Anterior cingulate cortex (tissue), 58 donors: ENCODE results near the gene MTM1.
A peak's percentile ranks its signal among the peaks of the same experiment; 100 is the strongest.

Source experiments
- DNase-seq, 58 donors: peaks; one replicate each; lab custom pipeline; 2025; lab: John Stamatoyannopoulos, UW

MTM1 gene

GRCh38 chrX:150599226-150599625 lies 30.8 kb downstream of the MTM1 start:
- no peak for DNase-seq

- DNase-seq: no peak
Measured at GRCh38 chrX:150602296-150602695, 33.9 kb downstream of the MTM1 start.

- no peak for DNase-seq
Measured at GRCh38 chrX:150602743-150603142, 34.3 kb downstream of the MTM1 start.

- no peak for DNase-seq
Measured at GRCh38 chrX:150605603-150606002, 37.2 kb downstream of the MTM1 start.

DNA sequence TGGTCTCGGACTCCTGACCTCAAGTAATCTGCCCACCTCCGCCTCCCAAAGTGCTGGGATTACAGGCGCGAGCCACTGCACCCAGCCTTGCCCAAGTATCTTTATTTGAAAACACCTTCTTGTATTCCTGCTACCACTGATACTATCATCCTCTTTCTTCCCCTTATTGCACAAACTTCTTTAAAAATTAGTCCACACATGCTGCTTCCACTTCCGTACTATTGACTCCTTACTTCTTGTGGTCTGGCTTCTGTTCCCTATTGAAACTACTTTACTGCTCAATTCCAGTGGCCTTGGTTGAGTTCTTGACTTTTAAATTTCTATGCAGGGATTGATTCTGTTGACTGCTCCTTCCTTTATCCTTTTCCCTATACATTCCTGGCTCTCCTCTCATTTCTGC lies 38.8 kb downstream of the MTM1 start:
- no peak for DNase-seq

GRCh38 chrX:150610043-150610442 lies 41.6 kb downstream of the MTM1 start:
- DNase-seq: no peak

DNA sequence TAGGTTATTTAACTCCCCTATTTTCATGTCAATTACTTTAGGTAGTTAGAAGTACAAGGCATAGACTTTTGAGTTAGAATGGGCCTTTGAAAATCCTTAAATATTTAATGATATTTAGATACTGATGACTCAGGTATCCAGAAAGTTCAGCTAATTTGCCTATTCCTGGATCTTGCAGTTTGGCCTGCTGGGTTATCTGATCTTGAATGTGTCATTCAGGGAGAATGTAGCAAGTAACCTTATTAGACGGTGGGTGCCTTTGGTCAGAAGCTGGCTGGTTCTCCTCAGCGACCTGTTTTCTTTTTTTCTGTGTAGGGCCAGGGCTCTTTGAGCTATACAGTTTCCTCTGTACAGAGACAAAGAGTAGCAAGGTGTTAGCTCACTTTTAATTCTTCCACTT lies 42.0 kb downstream of the MTM1 start:
- no peak for DNase-seq

- no peak for DNase-seq
Measured at GRCh38 chrX:150615356-150615755, 46.9 kb downstream of the MTM1 start.

DNA sequence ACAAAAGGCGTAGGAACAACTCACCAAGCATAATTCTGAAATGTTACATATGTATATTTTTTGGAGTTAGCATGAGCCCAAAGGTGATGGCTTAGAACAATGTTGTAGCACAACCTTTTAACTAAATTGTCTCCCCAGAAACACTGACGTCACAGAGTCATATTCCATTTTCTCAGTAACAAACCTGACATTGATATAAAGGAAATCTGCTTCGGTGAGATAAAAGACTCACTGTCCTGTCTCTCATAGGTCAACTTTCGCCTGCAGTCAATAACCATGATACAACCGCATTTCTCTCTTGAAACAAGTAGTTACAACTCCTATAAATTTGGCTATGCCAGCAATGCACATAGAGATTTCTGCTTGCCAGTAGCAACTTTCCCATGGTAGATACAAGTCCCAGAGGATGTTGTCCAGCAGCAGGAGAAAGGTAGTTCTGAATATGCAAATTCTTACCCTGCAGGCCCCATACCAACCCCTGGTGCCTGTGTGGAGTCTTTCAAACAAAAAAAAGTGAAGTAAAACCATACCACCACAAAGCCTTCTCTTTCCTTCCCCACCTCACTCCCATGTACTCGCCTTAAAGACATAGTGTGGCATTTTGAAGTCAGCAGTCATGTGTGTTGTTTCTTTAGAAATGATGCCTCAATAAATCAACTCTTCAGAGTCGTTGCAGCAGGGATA lies 47.9 kb downstream of the MTM1 start:
- no peak for DNase-seq

GRCh38 chrX:150616863-150617198 lies 48.4 kb downstream of the MTM1 start:
- DNase-seq: no peak

GRCh38 chrX:150621652-150622051 lies 53.2 kb downstream of the MTM1 start:
- no peak for DNase-seq

DNA sequence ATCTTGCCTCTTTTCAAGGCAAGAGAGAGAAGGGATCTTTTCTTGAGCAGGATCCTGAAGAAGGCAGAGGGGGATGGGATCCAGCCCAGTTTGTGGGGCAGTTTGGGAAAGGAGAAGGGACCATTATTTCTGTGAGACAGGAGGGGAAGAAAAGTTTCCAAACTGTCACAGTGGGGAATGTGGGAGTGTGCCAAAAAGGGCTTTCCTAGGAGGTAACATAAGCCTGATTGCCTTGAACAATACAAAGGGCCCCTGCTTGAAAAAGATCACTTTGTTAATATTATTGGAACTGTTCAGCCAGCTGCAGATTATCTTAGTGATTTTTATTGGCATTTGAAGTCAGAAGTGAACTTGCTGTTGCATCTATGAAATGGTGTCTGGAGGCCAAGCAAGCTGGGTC lies 55.2 kb downstream of the MTM1 start:
- peak in 4 of 58 donors; percentile 0 to 2 (median 1) for DNase-seq

- DNase-seq: no peak
Measured at GRCh38 chrX:150625097-150625496, 56.7 kb downstream of the MTM1 start.

- no peak for DNase-seq
Measured at GRCh38 chrX:150625875-150626274, 57.5 kb downstream of the MTM1 start.

GRCh38 chrX:150627957-150628356 lies 59.5 kb downstream of the MTM1 start:
- DNase-seq: no peak

DNA sequence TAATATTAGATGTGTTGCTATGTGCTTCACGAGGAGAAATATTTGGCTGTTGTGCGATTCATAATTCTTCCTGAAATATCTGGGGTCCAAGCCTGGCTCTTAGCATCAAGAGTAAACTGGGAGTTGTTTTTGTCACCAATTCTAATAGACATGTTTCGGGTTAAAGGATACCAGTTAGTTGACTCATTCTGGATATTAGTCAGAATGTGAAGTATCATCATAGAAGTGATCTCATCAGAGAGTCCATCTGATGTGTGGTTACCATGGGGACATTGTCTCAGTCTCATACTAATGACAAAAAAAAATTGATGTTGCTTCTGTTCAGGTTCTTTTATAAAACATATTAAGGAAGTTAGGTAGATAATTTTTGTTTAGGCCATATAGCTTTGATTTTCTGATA lies 67.5 kb downstream of the MTM1 start:
- no peak for DNase-seq

DNA sequence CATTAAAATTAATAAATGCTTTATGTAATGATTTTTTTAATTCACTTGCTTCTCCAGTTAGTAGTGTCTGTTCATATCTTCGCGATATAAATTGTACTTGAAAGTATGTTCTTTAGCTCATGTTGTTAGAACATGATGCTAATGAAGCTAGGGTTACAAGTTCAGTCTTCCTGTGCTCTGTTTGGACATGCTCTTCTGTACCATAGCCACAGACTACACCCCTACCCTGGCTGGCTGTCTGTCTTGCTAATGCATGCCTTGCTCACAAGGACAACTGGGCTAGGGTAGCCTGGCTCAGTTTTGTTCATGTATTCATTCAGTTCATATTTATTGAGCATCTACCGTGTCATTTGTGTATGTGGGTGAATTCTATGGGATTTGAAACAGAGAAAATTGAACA lies 74.0 kb downstream of the MTM1 start:
- DNase-seq: no peak

DNA sequence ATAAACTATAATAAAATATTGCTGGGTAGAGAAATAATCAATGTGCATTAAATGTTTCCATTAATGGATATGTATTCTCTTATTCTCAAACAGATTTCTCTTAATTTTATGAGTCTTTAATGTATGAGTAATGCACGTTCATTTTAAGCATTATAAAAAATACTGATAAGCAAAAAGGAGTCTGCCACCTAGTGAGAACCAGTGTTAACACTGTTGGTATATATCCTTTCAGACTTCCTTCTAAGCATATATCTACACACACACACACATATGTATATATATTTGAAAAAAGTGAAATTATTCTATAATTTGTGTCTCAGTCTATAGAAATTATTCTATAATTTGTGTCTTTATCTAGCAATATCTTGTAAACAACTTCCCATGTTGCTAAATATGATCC lies 74.8 kb downstream of the MTM1 start:
- no peak for DNase-seq

DNA sequence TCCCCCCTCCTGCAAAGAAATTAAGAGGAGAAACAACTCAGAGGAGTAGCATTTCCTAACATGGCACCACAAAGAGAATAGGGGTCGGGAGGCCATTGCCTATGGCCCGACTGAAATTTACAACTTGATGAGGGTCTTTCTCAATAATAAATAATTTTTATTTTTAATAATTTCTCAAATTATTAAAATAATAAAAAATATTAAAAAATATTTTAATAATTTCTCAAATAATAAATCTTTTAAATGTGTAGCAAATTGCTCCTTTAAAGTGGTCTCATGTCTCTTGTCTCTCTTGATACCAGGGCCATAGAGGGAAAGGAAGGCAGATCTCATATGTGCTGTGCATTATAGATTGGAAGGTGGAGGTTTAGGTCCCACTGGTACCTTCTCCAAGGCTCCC lies 75.5 kb downstream of the MTM1 start:
- no peak for DNase-seq

DNA sequence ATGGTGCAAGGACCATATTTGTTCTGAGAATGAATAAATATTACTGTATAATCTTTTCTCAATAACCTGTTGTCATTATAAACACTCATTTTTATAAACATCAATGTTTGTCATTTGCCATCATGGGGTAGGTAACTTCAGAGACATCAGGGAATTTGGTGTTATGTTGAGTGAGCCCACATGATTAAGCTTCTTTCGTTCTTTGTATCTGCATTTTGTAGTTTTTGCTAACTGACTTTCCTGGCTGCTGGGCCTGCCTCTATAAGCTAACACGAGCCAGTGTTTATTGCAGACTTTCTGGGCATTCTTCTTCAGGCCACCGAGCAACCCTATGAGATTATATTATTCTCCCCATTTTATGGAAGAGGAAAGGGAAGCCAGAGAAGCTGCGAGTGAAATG lies 76.0 kb downstream of the MTM1 start:
- DNase-seq: no peak

- DNase-seq: no peak
Measured at GRCh38 chrX:150647331-150647730, 78.9 kb downstream of the MTM1 start.

DNA sequence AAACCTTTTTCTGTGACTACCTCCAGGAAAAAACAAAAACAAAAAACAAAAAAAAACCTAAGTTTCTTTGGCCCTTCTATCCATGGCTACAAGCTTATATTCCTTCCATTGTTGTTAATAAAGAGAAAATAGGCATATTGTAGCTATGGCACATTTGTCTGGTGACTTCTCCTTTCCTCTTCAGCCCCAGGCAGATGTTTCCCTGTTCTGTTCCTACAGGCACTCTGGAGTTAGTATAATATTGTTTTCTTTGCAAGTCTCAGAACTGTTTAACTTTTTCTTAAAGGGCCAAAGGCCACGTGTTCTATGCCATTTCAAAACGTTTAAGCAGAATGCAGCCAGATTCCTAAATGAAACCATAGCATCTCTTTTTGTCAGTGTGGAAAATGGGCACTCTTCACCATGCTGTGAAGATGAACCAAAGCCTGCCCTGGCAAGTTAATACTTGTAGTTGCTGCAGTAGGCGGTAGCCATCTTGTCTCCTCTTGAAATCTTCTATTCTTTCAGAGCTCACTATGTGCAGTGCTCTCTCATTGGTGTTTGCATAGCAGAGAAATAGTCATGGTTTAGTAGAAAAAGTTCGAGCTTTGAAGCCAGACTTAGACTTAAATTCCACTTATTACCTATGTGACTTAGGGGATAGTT lies 80.0 kb downstream of the MTM1 start:
- no peak for DNase-seq
